Lung (tissue), 12 donors: Measurements from ENCODE around the gene SNCA. TPM values are rescaled to one million over a fixed set of nuclear protein-coding genes. Genes with fewer than 3 reads are reported as not detected.

Source experiments
- ATAC-seq: fragments of 200-7000 bp; cut with Tn5 transposase; one replicate; pipeline ENCODE4 v1.9.1; 2020; ENCODE audit warnings: moderate number of reproducible peaks; ENCODE audit not compliant: insufficient read depth, low FRiP score
- DNase-seq, 3 donors: peaks; one replicate each; pipeline ENCODE4 v3.0.0-alpha.2; 2013 to 2017
- H3K27ac ChIP-seq, 2 donors: one replicate each; pipeline ENCODE4 v1.5.1; 2013; ENCODE audit warnings: mild to moderate bottlenecking in 2 of 2, moderate library complexity in 2 of 2, control low read depth in 1 of 2, inconsistent platforms in 1 of 2, low read depth in 1 of 2, low read length in 1 of 2
- H3K27me3 ChIP-seq, 3 donors: one replicate each; pipeline ENCODE4 v1.5.1; 2013; ENCODE audit warnings: low read length in 2 of 3; ENCODE audit not compliant: control insufficient read depth in 3 of 3, insufficient read depth in 3 of 3
- H3K36me3 ChIP-seq, 4 donors: one replicate each; pipeline ENCODE4 v1.5.1; 2013; ENCODE audit warnings: low read length in 4 of 4, mild to moderate bottlenecking in 1 of 4, moderate library complexity in 1 of 4; ENCODE audit not compliant: control insufficient read depth in 4 of 4, insufficient read depth in 4 of 4
- H3K4me1 ChIP-seq, 5 donors: one replicate each; pipeline ENCODE4 v1.5.1; 2013; ENCODE audit warnings: low read length in 5 of 5, mild to moderate bottlenecking in 2 of 5, moderate library complexity in 1 of 5; ENCODE audit not compliant: control insufficient read depth in 5 of 5, insufficient read depth in 5 of 5
- H3K4me3 ChIP-seq: one replicate; pipeline ENCODE4 v1.5.1; 2013; ENCODE audit warnings: mild to moderate bottlenecking, control low read depth, moderate library complexity
- H3K9ac ChIP-seq, 2 donors: one replicate each; pipeline ENCODE4 v1.5.1; 2013; ENCODE audit warnings: low read length in 2 of 2, control low read depth in 1 of 2; ENCODE audit not compliant: insufficient read depth in 1 of 2
- H3K9me3 ChIP-seq, 4 donors: one replicate each; pipeline ENCODE4 v1.5.1; 2013; ENCODE audit warnings: low read length in 3 of 4, mild to moderate bottlenecking in 1 of 4, moderate library complexity in 1 of 4; ENCODE audit not compliant: control insufficient read depth in 4 of 4, insufficient read depth in 3 of 4
- whole genome bisulfite sequencing, 2 donors: extraction: QIAGEN DNeasy Blood & Tissue Kit; methylation state at CpG; one replicate each; pipeline ENCODE4 v1.1.7; 2013; 5-methylcytosine and 5-hydroxymethylcytosine counted together
- polyA plus RNA-seq, 2 donors: library from polyadenylated mRNA; stranded (reverse); fragments of 200-250 nt; gene quantifications; one replicate each; pipeline ENCODE4 v1.2.1, GENCODE V29; 2013
- total RNA-seq, 2 donors: library from RNA; depleted of rRNA in 1 of 2; stranded (reverse); fragments of >200 nt in 1 of 2; gene quantifications; one replicate each; pipeline ENCODE4 v1.2.1, GENCODE V29; 2014 to 2021
- TF ChIP-seq, protein P1 (sequence below): IDR thresholded peaks from 2 replicates; pipeline ENCODE4 v1.5.1; 2012; ENCODE audit warnings: mild to moderate bottlenecking; ENCODE audit errors: control extremely low read depth, extremely low read depth
- donor health status: control.
- donor health status: control.
- donor health status: Bipolar disorder and iron deficiency.
- donor health status: healthy.
- donor health status: DM: yes; HTN: yes; CAD: no.

Gene SNCA
- total and polyA plus RNA-seq, 4 donors = 7.1 to 60.4 (median 12.3) TPM

DNA sequence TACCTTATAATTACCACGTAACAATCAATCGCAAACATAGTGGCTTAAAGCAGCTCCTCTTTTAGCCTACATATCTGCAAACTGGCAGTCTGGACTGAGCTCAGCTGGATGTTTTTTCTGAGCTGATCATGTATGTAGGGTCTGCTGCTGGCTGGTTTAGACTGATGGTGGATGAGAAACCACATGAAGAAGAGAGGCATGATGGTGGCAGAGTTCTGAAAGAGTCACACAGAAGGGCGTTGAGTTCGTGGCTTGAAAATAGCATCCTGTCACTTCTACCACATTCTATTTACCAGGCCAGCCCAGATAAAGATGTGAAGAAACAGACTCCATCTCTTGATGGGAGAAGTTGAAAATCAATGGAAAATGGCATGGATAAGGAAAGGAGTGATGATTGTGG is 151.3 kb downstream of the SNCA start:
- H3K9ac ChIP-seq = no peak overlapping the region
- ATAC-seq = no peak
- no peak for DNase-seq
- no peaks in the 10 kb centered on the region for H3K4me1 ChIP-seq
- no peaks in the 10 kb centered on the region for H3K27me3 ChIP-seq
- no peaks in the 10 kb centered on the region for H3K9me3 ChIP-seq
- no peak overlapping the region for H3K4me3 ChIP-seq
- TF ChIP-seq, protein P1, sequence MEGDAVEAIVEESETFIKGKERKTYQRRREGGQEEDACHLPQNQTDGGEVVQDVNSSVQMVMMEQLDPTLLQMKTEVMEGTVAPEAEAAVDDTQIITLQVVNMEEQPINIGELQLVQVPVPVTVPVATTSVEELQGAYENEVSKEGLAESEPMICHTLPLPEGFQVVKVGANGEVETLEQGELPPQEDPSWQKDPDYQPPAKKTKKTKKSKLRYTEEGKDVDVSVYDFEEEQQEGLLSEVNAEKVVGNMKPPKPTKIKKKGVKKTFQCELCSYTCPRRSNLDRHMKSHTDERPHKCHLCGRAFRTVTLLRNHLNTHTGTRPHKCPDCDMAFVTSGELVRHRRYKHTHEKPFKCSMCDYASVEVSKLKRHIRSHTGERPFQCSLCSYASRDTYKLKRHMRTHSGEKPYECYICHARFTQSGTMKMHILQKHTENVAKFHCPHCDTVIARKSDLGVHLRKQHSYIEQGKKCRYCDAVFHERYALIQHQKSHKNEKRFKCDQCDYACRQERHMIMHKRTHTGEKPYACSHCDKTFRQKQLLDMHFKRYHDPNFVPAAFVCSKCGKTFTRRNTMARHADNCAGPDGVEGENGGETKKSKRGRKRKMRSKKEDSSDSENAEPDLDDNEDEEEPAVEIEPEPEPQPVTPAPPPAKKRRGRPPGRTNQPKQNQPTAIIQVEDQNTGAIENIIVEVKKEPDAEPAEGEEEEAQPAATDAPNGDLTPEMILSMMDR = no peak
- no peak overlapping the region for H3K27ac ChIP-seq
- H3K36me3 ChIP-seq = no peaks in the 10 kb centered on the region
- 91 to 92% methylated on average over 4 of the region's 4 CpGs for WGBS, 2 donors

DNA sequence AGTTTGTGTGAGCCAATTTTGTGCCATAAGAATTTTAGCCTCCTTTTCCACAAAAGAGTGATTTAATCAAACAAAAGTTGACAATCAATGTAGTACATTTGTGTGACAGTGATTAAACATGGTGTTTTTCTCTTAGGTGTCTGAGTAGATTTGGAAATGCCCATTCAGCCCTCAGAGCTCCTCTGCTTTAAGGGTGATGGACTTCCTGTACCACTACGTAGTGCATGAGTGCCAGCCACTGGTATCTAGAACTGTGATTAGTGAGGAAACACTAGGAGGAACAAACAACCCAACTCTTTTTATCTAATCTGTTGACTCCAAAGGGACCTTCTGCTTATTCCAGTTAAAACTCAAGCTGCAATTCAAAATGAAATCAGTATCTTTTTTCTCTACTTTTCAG is 151.7 kb downstream of the SNCA start:
- H3K4me3 ChIP-seq = no peak overlapping the region
- H3K4me1 ChIP-seq = no peaks in the 10 kb centered on the region
- no peaks in the 10 kb centered on the region for H3K36me3 ChIP-seq
- no peaks in the 10 kb centered on the region for H3K27me3 ChIP-seq
- no peak overlapping the region for H3K27ac ChIP-seq
- no peak for DNase-seq
- no peaks in the 10 kb centered on the region for H3K9me3 ChIP-seq
- WGBS, 2 donors = 58 to 64% methylated on average over 1 of the region's 1 CpG
- no peak for ATAC-seq
- H3K9ac ChIP-seq = no peak overlapping the region
- TF ChIP-seq, protein P1 = no peak

DNA sequence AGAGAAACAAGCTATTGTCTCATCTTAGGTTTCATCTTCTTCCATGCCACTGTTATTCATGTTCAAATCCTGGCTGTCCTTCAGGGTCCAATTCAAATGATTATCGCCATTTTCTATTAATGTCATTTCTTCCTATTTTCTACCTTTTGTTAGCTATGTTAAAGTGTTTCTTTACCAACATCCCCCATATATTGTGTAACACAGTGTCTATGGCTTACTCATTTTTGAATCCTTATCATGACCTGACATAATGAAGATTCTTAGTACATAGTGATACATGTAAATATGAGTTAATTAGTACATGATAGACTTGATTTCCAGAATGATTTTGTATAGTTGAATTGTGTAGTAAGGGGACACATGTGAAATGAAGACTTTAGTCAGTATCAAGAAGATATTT is 152.4 kb downstream of the SNCA start:
- H3K4me1 ChIP-seq = no peaks in the 10 kb centered on the region
- no peaks in the 10 kb centered on the region for H3K27me3 ChIP-seq
- WGBS, 2 donors = 98 to 100% methylated on average over 1 of the region's 1 CpG
- TF ChIP-seq, protein P1 = no peak
- no peak overlapping the region for H3K9ac ChIP-seq
- ATAC-seq (no peak), DNase-seq (no peak)
- H3K36me3 ChIP-seq = no peaks in the 10 kb centered on the region
- H3K9me3 ChIP-seq = no peaks in the 10 kb centered on the region
- no peak overlapping the region for H3K4me3 ChIP-seq
- H3K27ac ChIP-seq = no peak overlapping the region

DNA sequence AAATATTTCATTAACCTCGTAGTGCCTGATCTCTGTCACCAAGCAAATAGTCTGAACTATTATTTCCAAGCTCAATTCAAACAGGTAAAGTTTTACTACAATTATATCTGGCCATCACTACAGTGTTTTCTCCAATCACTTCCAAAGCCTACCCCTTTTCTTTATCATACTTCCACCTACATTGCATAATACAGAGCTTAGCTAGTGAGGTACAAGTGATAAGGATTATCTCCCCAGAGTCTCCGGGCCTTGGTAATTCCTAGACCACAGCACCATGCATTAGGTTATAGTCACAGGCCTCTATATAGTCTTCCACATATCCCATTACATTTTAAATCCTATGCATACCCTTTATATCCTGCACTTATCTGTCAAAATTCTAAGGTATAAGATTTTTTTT is 154.2 kb downstream of the SNCA start:
- no peaks in the 10 kb centered on the region for H3K36me3 ChIP-seq
- DNase-seq (no peak), ATAC-seq (no peak)
- no peak overlapping the region for H3K4me3 ChIP-seq
- no peak overlapping the region for H3K27ac ChIP-seq
- H3K9ac ChIP-seq = no peak overlapping the region
- TF ChIP-seq, protein P1 = no peak
- H3K4me1 ChIP-seq = no peaks in the 10 kb centered on the region
- WGBS, 2 donors = 75 to 85% methylated on average over 2 of the region's 2 CpGs
- no peaks in the 10 kb centered on the region for H3K27me3 ChIP-seq
- no peaks in the 10 kb centered on the region for H3K9me3 ChIP-seq
